ENCODE data around the gene RWDD3. TPM values are rescaled to one million over a fixed set of nuclear protein-coding genes. Genes with fewer than 3 reads are reported as not detected.

RWDD3 gene, protein sequence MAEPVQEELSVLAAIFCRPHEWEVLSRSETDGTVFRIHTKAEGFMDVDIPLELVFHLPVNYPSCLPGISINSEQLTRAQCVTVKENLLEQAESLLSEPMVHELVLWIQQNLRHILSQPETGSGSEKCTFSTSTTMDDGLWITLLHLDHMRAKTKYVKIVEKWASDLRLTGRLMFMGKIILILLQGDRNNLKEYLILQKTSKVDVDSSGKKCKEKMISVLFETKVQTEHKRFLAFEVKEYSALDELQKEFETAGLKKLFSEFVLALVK
- total RNA-seq = 17.9 TPM

DNA sequence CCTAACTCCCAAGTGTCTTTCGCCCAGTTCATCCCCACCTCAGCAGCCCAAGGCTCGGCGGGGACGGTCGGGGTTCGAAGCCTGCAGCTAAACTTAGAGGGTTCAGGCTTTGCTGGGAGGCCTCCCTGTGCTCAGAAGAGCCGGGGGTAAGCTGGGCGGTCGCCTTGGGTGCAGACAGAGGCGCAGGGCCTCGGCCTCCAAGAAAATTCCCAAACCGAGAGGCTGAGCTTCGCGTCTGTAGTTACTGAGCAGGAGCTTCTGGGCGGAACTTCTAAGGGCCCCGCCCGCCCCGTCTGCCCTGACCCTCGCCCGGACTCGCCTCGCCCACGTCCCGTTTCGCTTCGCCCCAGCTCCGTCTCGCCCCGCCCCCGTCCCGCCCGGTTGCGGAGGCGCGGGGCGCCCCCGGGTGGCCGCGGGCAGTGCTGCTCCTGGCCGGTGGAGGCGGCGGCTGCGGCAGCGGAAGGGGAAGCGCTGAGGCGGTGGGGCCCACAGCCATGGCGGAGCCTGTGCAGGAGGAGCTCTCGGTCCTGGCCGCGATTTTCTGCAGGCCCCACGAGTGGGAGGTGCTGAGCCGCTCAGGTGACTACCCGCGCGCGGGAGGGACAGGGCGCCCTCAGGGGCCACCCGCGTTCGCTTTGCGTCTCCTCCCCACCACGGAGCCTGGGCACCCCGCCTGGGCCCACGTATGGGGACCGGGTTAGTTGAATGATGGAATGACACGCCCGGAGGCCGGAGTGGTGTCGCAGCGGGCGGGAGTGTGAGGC lies at the start of gene RWDD3:
Gene RWDD3 (plus strand): TSS at position 474 of the 764 bp plus-strand sequence. CDS start 21 bp downstream, at position 495.
- Histone ChIP-seq H3K4me3 (peak within 1 kb of the TSS; percentile 64 to 69), H3K4me1 (peaks cover 53% of the 10 kb centered on the region), H3K27me3 (no peaks in the 10 kb centered on the region), H3K27ac (peak within 1 kb of the TSS; percentile 83), H3K9me3 (no peaks in the 10 kb centered on the region), H3K36me3 (no peaks in the 10 kb centered on the region)
- peak in 1 of 2 donors; percentile 92 for DNase-seq (ENCODE audit: extremely low spot score in 2 of 2)
- TF ChIP-seq POLR2A (IDR thresholded peaks at IDR 0.05) = peak in 1 of 2 donors; percentile 40
- TF ChIP-seq, protein P1, sequence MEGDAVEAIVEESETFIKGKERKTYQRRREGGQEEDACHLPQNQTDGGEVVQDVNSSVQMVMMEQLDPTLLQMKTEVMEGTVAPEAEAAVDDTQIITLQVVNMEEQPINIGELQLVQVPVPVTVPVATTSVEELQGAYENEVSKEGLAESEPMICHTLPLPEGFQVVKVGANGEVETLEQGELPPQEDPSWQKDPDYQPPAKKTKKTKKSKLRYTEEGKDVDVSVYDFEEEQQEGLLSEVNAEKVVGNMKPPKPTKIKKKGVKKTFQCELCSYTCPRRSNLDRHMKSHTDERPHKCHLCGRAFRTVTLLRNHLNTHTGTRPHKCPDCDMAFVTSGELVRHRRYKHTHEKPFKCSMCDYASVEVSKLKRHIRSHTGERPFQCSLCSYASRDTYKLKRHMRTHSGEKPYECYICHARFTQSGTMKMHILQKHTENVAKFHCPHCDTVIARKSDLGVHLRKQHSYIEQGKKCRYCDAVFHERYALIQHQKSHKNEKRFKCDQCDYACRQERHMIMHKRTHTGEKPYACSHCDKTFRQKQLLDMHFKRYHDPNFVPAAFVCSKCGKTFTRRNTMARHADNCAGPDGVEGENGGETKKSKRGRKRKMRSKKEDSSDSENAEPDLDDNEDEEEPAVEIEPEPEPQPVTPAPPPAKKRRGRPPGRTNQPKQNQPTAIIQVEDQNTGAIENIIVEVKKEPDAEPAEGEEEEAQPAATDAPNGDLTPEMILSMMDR (IDR thresholded peaks at IDR 0.05) = peak; percentile 74 to 90 (median 79)
- TF ChIP-seq POLR2AphosphoS5 (IDR thresholded peaks at IDR 0.05; ENCODE audit: insufficient read depth in 1 of 2, low read depth in 1 of 2) = peak in 1 of 2 donors; percentile 80
- intact Hi-C loops (cut with DNase I) = loop anchor here (2.0 to 5.0 kb wide), 2 partner anchors 147 to 162 kb away; partner anchors contain the start of gene ALG14

DNA sequence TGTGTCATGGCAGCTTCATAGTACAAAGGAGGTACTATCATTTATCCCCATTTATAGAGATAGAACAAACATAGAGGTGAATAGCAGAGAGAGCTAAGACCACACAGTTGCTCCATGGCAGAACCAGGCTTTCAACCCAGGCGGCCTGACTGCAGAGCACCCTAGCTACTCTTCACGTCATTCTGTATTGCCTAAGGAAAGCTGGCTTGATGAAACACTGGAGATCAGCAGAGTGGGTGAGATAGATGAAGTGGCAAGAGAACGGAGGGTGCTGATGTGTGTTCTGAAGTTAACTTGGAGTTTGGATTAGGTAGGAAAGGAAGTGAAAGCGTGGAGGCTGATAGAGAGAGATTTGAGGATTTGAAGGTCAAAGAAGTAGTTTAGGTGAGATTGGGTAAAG lies 47.9 kb upstream of the RWDD3 start:
- intact Hi-C loops (cut with DNase I) = no loop called here
- Histone ChIP-seq H3K27ac (no peak overlapping the region), H3K27me3 (no peaks in the 10 kb centered on the region), H3K36me3 (no peaks in the 10 kb centered on the region), H3K9me3 (no peaks in the 10 kb centered on the region), H3K4me3 (no peak overlapping the region), H3K4me1 (no peaks in the 10 kb centered on the region)
- TF ChIP-seq POLR2A (IDR thresholded peaks at IDR 0.05) = no peak
- TF ChIP-seq POLR2AphosphoS5 (IDR thresholded peaks at IDR 0.05; ENCODE audit: insufficient read depth in 1 of 2, low read depth in 1 of 2) = no peak
- TF ChIP-seq, protein P1 (IDR thresholded peaks at IDR 0.05) = no peak
- DNase-seq (ENCODE audit: extremely low spot score in 2 of 2) = no peak

GRCh38 chr1:95193591-95193990 lies 40.4 kb upstream of the RWDD3 start:
- Histone ChIP-seq H3K27ac (no peak overlapping the region), H3K4me1 (peaks cover 27% of the 10 kb centered on the region), H3K36me3 (no peaks in the 10 kb centered on the region), H3K27me3 (no peaks in the 10 kb centered on the region), H3K4me3 (no peak overlapping the region), H3K9me3 (no peaks in the 10 kb centered on the region)
- intact Hi-C loops (cut with DNase I) = no loop called here
- no peak for DNase-seq (ENCODE audit: extremely low spot score in 2 of 2)
- no peak for TF ChIP-seq POLR2A (IDR thresholded peaks at IDR 0.05)
- TF ChIP-seq POLR2AphosphoS5 (IDR thresholded peaks at IDR 0.05; ENCODE audit: insufficient read depth in 1 of 2, low read depth in 1 of 2) = no peak
- TF ChIP-seq, protein P1 (IDR thresholded peaks at IDR 0.05) = no peak

DNA sequence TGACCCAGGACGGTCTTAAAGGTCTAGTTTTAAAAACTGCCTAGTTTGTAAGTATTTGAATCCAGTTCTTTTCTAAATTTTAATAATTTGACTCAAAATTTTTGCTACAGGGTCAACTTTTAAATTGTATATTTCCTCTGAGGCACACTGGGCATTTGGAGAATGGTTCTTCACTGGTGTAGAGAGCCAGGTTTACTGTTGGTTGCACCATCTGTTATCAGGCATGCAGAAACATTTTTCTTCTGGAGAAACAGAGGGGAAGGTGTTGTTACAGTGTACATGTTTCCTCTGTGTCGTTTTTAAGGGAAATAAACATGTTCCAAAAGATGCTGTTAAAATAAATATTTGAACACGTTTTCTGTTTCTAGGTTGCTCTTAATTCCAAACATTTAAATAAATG lies 39.0 kb upstream of the RWDD3 start:
- no peak overlapping the region for H3K27ac ChIP-seq
- H3K4me3 ChIP-seq = no peak overlapping the region
- intact Hi-C loops (cut with DNase I) = no loop called here
- H3K9me3 ChIP-seq = no peaks in the 10 kb centered on the region
- DNase-seq (ENCODE audit: extremely low spot score in 2 of 2) = no peak
- H3K36me3 ChIP-seq = no peaks in the 10 kb centered on the region
- TF ChIP-seq POLR2A (IDR thresholded peaks at IDR 0.05) = no peak
- H3K4me1 ChIP-seq = peaks cover 27% of the 10 kb centered on the region
- no peaks in the 10 kb centered on the region for H3K27me3 ChIP-seq

GRCh38 chr1:95196017-95196416 lies 38.0 kb upstream of the RWDD3 start:
- Histone ChIP-seq H3K4me1 (peaks cover 27% of the 10 kb centered on the region), H3K4me3 (no peak overlapping the region), H3K27me3 (no peaks in the 10 kb centered on the region), H3K36me3 (no peaks in the 10 kb centered on the region), H3K9me3 (no peaks in the 10 kb centered on the region), H3K27ac (no peak overlapping the region)
- intact Hi-C loops (cut with DNase I) = no loop called here
- TF ChIP-seq POLR2A (IDR thresholded peaks at IDR 0.05) = no peak
- TF ChIP-seq, protein P1 (IDR thresholded peaks at IDR 0.05) = no peak
- TF ChIP-seq POLR2AphosphoS5 (IDR thresholded peaks at IDR 0.05; ENCODE audit: insufficient read depth in 1 of 2, low read depth in 1 of 2) = no peak
- DNase-seq (ENCODE audit: extremely low spot score in 2 of 2) = no peak
